Myocyte (in vitro differentiated cells): Measurements from ENCODE around the gene NENF. TPM values are rescaled to one million over a fixed set of nuclear protein-coding genes. Genes with fewer than 3 reads are reported as not detected.
A peak's percentile ranks its signal among the peaks of the same experiment; 100 is the strongest.
"Not testable (repeated sequence)": the region's sequence is repeated elsewhere in the genome, so short reads cannot be mapped to it uniquely, and the experiment has no call there.

ENCODE experiments used
- DNase-seq: peaks from one replicate; pipeline ENCODE4 v3.0.0-alpha.2; 2012; ENCODE audit warnings: low read depth
- polyA plus RNA-seq: library from polyadenylated mRNA; unstranded; fragments of >200 nt; gene quantifications from one replicate; pipeline ENCODE4 v1.2.1, GENCODE V29; 2012; ENCODE audit warnings: missing spikeins
- total RNA-seq: library from RNA; depleted of rRNA; stranded (reverse); fragments of >200 nt; gene quantifications from 2 replicates; pipeline ENCODE4 v1.2.3, GENCODE V29; 2014

The NENF gene
- total RNA-seq, result 56.2 and 58.7 TPM in 2 replicates
- polyA plus RNA-seq, result 71.2 TPM

DNA sequence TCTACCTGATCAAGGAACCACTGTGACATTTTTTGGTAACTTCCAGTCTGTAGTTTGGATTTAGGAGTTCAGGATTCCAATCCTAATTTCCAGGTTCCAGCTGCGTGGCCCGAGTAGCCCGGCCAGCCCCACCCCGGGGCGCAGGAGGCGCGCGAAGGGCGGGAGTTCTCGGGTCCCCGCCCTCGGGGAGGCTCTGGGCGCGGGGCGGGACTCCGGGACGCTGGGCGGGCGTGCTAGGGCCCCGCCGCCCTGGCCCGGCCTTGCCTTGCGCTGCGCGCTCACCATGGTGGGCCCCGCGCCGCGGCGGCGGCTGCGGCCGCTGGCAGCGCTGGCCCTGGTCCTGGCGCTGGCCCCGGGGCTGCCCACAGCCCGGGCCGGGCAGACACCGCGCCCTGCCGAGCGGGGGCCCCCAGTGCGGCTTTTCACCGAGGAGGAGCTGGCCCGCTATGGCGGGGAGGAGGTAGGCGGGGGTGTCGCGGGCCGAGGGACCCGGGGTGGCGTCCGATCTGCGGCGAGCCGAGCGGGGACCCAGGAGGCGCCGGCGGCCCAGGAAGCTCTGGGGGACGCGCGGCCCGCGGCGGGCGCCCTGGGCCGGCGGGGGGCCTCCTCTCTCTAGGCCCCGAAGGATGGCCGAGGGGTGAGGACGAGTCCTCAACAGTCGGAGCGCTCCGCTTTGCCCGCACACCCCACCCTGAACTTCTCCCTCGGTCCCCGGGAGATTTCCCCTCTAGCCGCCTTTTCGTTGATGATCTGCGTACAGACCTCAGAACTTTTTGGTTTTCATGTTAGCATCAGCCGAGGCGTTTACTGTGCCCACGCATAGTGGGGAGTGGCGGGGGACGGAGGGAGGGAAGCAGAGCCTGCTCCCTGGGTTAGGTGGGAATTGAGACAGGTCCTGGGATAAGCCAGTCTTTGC is at the start of gene NENF:
Gene NENF, plus strand, starts transcription at position 260 of the 916 bp plus-strand sequence. Its CDS starts 24 bp downstream, at position 284.
- DNase-seq, result peak; percentile 87

DNA sequence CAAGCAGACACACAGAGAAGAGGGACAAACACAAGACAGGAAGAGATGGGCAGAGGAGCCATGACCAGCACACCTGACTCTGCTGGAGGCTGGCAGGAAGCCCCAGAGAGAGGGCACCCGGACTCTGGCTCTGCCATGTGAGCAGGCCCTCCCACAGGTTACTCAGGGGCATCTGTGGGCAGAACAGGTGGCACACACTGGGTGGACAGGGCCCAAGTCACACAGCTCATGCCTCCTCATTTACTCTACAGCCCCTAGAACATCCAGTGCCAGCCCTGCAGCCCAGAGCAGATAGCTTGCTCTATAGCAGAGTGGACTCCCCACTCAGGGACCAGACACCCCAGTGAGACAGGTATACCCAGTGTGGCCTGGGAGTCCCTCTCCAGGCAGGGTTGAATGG is 46.7 kb upstream of the NENF start:
- peak; percentile 49 for DNase-seq

DNA sequence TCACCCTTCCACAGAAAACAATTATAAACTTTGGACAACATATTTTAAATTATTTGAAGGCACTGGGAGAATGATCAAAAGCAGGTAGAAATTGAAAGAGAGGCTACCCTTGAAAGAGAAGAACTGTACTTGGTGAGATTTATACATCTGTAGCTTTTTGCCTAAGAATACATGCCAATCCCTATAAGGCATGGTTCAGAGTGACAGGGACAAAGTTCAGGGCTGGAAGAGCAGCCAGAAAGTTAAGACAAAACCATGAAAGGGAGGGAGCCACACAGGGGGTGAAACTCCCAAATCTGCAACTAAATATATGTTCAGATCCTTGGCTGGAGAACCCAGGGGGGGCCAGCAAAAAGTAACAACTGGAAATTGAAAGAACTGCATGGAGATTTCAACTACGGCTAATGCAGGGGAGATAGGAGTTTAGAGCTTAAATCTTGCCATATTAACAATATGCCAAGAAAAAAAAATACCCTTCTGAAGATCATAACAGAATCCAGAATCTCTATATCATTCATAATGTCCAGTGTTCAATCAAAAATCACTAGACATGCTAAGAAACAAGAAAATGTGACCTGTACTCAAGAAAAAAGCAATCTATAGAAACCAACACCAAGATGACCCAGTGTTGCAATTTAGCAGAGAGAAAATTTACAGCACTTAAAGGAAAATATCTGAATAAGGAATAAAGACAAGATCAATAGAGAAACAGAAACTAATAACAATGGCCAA is 43.6 kb upstream of the NENF start:
- no peak for DNase-seq

DNA sequence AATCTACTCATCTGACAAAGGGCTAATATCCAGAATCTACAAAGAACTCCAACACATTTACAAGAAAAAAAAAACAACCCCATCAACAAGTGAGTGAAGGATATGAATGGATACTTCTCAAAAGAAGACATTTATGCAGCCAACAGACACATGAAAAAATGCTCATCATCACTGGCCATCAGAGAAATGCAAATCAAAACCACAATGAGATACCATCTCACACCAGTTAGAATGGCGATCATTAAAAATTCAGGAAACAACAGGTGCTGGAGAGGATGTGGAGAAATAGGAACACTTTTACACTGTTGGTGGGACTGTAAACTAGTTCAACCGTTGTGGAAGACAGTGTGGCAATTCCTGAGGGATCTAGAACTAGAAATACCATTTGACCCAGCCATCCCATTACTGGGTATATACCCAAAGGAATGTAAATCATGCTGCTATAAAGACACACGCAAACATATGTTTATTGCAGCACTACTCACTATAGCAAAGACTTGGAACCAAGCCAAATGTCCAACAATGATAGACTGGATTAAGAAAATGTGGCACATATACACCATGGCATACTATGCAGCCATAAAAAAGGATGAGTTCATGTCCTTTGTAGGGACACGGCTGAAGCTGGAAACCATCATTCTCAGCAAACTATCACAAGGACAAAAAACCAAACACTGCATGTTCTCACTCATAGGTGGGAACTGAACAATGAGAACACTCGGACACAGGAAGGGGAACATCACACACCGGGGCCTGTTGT is 36.9 kb upstream of the NENF start:
- DNase-seq, result not testable (repeated sequence)

DNA sequence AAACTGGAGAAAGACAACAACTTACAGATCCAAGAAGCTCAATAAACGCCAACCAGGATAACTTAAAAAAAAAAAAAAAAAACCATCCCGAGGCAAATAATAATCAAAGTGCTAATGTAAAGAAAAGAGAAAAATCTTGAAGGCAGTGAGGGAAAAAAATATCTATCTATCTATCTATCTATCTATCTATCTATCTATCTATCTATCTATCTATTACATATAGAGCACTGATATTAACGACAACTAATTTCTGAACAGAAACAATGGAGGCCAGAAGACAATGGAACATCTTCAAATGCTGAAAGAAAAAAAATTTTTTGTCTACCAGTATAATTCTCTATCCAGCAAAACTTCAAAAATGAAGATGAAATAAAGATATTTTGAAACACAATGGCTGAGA is 36.1 kb upstream of the NENF start:
- DNase-seq, result no peak

DNA sequence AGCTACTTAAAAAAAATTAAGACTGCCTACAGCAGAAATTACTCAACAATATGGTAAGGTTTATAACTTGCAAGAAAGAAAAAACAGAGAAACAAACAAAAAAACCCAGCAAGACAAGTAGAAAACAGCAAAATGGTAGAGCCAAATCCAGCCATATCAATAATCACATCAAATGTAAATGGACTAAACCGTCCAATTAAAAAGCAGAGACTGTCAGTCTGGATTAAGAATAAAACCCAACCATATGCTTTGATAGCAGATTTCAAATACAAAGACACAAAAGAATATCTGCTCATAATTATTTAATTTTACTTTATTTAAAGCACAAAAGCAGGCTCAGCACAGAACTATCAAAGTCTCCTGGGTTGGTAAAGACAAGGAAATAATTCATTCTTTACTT is 35.5 kb upstream of the NENF start:
- DNase-seq, result no peak

DNA sequence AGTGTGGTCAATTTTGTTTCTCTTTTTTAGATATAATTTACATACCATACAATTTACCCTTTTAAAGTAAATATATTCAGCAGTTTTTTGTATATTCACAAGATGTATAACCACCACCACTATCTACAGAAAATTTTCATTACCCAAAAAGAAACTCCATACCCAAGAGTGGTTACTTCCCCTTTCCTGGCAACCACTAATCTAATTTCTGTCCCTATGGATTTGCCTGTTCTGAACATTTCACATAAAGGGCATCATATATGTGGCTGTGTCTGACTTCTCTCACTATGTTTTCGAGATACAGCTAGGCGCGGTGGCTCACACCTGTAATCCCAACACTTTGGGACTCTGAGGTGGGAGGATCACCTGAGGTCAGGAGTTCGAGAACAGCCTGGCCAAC is 31.7 kb upstream of the NENF start:
- DNase-seq, result no peak

DNA sequence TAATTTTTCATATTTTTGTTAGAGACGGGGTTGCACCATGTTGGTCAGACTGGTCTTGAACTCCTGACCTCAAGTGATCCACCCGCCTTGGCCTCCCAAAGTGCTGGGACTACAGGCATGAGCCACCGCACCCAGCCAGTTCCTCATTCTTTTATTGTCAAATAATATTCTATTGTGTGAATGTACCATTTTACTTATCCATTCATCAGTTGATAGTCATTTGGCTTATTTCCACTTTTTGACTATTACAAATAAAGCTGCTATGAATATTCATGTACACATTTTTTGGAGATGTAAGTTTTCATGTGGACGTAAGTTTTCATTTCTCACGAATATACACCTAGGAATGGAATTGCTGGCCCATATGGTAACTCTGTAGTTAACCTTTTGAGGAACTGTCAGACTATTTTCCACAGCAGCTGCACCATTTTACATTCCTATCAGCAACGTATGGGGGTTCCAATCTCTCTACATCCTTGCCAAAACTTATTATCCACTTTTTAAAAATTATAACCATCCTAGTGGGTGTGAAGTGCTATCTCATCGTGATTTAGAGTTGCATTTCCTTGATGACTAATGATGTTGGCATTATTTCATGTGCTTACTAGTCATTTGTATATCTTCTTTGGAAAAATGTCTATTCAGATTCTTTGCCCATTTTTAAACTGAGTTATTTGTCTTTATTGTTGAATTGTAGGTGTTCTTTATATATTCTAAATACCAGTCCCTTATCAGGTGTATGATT is 30.7 kb upstream of the NENF start:
- no peak for DNase-seq

DNA sequence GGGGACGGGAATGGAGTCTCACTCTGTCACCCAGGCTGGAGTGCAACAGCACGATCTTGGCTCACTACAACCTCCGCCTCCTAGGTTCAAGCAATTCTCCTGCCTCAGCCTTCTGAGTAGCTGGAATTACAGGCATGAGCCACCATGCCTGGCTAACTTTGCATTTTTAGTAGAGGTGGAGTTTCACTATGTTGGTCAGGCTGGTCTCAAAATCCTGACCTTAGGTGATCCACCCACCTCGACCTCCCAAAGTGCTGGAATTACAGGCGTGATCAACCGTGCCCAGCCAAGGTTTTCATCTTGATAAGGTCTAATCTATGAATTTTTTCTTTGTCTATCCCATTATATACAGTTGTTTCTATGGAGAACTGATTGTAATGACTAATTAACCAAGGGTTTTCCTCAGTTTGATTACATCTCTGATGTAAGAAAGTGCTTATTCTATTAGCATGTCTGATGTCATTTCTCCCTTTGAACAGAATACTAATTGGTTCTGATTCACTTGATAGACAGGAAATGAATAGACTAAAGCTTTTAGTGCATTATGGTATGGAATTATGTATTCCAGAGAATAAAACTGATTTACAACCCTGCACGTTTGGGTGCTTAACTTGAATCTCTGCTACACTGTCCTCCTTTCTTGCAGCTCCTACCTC is 29.9 kb upstream of the NENF start:
- DNase-seq, result no peak

DNA sequence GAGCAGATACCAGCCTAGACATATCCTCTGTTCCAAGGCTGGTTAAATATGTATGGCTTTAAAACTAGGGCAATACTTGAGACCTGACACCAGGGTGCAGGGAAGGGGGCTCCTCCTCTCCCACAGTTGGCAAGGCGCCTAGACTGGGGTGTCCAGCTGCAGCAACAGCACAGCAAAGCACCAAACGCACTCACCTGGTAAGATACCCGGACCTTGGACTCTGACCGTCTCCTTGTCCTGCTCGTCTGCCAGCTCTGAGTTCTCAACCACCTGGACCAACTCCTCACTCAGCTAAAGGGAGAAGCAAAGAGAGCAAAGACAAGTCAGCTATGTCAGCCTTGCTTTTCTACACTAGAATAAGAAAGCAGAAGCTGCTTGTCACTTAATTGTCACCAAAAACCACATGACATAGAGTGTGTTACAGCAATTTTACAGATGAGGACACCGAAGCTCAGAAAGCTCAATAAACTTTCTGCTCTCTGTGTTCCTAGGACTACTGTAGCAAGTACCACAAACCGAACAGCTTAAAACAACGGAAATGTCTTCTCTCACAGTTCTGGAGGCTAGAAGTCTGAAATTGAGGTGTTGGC is 22.4 kb upstream of the NENF start:
- DNase-seq, result no peak

DNA sequence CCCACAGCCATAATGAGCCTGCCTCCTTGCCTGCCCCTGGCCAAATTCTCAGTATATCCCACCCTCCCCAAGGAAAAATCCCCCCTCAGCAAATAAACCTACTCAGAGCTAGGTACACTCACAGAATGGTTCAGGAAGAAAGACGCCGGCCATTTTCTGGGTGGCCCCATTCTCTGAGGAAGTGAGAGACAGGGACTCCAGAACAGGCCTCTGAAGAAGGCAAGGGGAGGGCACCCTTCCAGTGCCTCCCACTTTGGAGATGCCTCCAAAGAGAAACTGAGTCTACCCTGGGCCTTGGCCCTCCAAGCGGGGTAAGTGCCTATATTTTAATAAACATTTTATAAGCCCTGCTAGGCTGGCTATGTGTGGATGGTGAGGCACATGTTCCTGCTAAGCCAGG is 20.3 kb upstream of the NENF start:
- no peak for DNase-seq

DNA sequence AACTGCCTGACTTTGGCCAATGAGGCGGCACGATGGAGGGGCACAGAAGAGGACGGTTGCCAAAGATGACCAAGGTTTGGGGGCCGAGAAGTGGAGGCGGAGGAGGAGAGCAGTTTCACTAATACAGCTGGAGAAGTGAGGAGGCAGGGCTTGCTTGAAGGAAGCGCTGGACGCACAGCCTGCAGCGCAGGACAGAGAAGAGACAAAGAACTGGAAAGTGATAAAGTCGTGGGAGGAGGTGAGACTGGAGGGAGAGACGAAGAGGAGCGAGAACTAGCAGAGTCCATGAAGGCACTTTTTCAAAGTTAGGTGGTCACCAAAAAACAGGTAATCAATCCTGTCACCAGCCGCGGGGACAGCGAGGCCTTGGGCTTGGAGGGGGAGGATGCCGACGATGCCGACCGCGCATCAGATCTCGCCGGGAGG is 18.8 kb upstream of the NENF start:
- peak; percentile 28 for DNase-seq

DNA sequence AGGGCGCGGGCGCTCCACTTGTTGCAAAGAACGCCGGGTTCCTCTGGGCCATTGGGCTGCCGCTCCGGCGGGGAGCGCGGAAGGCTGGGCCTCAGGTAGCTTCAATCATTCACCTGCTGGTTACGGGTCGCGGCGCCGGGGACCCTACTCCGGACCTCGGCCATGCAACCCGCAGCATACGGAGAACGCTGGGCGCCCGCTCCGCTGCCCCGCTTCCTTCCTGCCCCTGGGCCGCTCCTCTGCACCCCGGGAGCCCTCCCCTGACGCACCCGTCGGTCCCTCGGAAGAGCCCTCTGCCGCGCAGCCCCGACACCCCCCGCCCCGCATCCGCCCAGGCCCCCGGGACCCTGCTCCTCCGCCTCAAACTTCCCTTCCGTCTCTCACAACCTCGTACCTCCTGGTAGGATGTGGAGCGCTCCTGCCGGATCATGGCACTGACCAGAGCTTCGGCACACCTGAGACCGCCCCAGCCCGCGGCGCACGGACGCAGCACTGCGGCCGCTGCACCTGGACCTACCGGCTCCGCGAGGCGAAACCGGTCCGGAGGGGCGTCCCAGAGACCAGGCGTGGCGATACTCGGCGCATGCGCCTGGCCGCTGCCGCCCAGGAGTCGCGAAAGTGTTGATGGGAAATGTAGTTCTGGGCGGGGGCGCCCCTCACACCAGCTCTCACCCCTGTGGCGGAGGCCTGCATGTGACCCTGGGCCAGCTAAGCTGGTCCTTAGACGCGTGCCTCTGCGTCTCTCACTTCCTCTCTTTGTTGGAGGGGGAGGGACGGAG is 18.2 kb upstream of the NENF start, which contains the start of gene PACC1:
Gene PACC1, minus strand, starts transcription at position 559 of the 779 bp plus-strand sequence. Its CDS starts 129 bp downstream, at position 430.
- DNase-seq, result peak; percentile 87

DNA sequence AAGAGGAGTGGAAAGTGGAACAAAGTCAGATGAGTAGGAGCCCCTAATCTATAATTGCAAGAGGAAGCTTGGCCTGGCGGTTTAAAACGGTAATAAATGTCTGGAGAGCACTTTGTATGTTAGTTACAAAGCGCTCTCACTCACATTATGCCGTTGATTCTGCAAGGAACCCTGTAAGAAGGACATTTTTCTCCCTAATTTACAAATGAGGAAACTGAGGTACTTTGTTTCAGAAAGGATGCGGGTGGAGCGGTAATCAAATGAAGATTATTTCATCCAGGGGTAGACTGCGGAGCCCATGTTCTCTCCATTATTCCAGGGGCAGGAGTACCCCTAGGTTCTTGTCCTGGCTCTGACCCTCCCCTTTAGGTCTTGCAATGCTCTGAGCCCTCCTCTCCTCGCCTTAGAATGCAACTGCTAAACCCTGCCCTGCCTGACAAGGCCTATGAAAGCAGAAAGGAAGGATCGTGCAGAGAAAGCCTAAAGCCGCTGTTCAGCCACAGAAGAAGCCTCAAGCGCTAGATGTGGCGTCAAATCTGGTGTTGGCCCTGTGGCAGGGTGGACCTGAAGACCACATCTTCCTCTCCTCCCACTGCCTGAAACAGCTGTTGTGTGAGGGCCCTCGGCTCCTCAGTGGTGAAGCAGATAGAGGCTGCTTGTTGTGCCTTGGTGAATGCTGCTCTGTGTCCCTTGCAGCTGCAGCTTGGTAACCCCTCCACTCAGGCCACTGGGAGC is 17.4 kb upstream of the NENF start:
- no peak for DNase-seq

DNA sequence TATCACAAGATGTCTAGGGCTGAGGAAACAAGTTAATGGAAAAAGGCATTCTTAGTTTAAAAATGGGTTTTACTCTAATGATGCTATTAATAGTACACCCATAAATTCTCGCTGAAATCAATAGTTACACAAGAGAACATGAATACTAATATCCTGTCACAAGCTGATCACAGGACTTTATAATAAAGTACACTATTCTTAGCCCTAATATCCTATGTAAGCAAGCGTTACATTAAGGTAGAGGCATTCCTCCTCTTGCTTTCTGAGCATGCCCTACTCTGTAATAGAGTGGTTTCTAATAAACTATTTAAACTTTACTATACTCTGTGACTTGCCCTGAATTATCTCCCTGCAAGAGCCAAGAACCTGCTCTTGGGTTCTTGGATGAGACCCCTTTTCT is 11.6 kb upstream of the NENF start:
- DNase-seq, result no peak

DNA sequence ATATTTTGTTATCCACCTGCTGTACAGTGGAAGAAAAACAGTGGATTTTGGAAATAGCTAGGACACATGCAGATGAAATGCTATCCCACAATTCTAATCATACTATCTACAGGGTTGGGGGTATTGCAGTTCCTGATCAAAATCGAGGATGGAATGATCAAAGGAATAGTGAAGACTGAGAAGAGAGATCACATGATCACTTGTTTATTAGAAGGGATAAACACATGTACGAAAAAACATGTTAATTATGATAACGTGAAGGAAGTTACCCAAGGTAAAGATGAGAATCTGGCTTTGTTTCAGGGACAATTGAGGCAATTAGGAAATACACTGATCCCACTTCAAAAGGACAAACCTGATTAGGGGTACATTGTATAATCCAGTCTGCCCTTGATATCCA is 8.8 kb upstream of the NENF start:
- no peak for DNase-seq

DNA sequence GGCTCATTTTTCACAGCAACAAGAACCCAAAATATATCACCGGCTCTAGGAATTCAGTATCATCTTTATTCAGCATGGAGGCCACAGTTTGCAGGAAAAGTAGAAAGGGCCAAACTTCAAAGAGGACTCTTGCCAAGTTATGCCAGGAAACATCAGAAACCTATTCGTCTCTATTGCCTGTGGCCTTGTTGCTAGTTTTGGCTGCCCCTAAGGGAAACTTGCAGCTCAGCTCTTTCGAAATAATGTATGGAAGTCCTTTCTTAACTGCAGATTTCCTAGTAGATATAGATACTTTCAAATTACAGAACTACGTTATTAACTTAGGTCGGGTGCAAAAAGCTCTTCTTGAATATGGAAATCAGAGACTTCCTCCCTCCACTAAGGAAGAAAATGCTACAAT is 4.2 kb upstream of the NENF start:
- no peak for DNase-seq

DNA sequence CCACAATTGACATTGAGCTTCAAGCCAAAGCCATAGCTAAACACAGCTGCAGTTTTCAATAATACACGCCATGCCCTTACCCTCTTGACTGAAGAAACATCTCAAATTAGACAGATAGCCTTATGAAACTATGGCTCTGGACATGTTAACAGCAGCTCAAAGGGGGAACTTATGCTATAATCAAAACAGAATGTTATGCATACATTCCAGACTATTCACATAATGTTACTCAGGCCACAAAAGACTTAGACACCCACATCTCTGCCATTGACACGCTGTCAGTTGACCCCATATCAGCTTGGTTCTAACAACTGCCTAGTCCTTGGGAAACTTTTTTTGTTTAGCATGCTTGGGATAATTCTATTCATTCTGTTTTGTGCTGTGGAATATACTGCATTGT is 2.3 kb upstream of the NENF start:
- no peak for DNase-seq
